Neural progenitor cell (in vitro differentiated cells): Measurements from ENCODE around the gene NEK10. TPM values are rescaled to one million over a fixed set of nuclear protein-coding genes. Genes with fewer than 3 reads are reported as not detected.

Experiments
- DNase-seq: peaks from one replicate; pipeline ENCODE4 v3.0.0-alpha.2; 2016; ENCODE audit warnings: low spot score
- H2AFZ ChIP-seq: fragments of 200-600 bp; sonication (generic); replicated peaks from 2 replicates; pipeline ENCODE4 v1.6.1; 2016; ENCODE audit warnings: antibody characterized with exemption
- H3F3A ChIP-seq: fragments of 200-600 bp; sonication (generic); 2 replicates; pipeline ENCODE4 v1.6.1; 2016; ENCODE audit warnings: antibody characterized with exemption, low read depth
- H3K27ac ChIP-seq: fragments of 200-600 bp; sonication (generic); 2 replicates; pipeline ENCODE4 v1.5.1; 2016; ENCODE audit warnings: mild to moderate bottlenecking
- H3K27me3 ChIP-seq: fragments of 200-600 bp; sonication (generic); 2 replicates; pipeline ENCODE4 v1.6.1; 2016; ENCODE audit warnings: mild to moderate bottlenecking, moderate library complexity
- H3K36me3 ChIP-seq: fragments of 200-600 bp; sonication (generic); 2 replicates; pipeline ENCODE4 v1.5.1; 2016
- H3K4me1 ChIP-seq: fragments of 200-600 bp; sonication (generic); 2 replicates; pipeline ENCODE4 v1.6.1; 2016; ENCODE audit warnings: mixed run types
- H3K4me2 ChIP-seq: fragments of 200-600 bp; sonication (generic); 2 replicates; pipeline ENCODE4 v1.6.1; 2016
- H3K4me3 ChIP-seq: fragments of 200-600 bp; sonication (generic); 2 replicates; pipeline ENCODE4 v1.5.1; 2016
- H3K79me2 ChIP-seq: fragments of 200-600 bp; sonication (generic); 2 replicates; pipeline ENCODE4 v1.6.1; 2016; ENCODE audit warnings: low read depth
- H3K9ac ChIP-seq: fragments of 200-600 bp; sonication (generic); 2 replicates; pipeline ENCODE4 v1.6.1; 2016
- H3K9me3 ChIP-seq: fragments of 200-600 bp; sonication (generic); 2 replicates; pipeline ENCODE4 v1.5.1; 2016; ENCODE audit warnings: low read depth
- H4K20me1 ChIP-seq: fragments of 200-600 bp; sonication (generic); 2 replicates; pipeline ENCODE4 v1.6.1; 2016; ENCODE audit warnings: low read depth
- H3K27ac Mint-ChIP-seq: 3 replicates; pipeline ENCODE4 v1.8.0; 2021; ENCODE audit warnings: mixed read lengths
- H3K27me3 Mint-ChIP-seq: 2 replicates; pipeline ENCODE4 v1.8.0; 2022; ENCODE audit warnings: low read depth, mild to moderate bottlenecking, inconsistent platforms, moderate library complexity, mixed read lengths; ENCODE audit not compliant: insufficient read depth
- H3K36me3 Mint-ChIP-seq: 3 replicates; pipeline ENCODE4 v1.8.0; 2021; ENCODE audit warnings: mixed read lengths
- H3K4me1 Mint-ChIP-seq: 3 replicates; pipeline ENCODE4 v1.8.0; 2021; ENCODE audit warnings: mixed read lengths
- H3K4me3 Mint-ChIP-seq: 3 replicates; pipeline ENCODE4 v1.8.0; 2021; ENCODE audit warnings: mild to moderate bottlenecking, moderate library complexity, mixed read lengths
- H3K9me3 Mint-ChIP-seq: 3 replicates; pipeline ENCODE4 v1.8.0; 2020; ENCODE audit warnings: mixed read lengths
- EZH2 ChIP-seq: fragments of 200-600 bp; sonication (generic); IDR thresholded peaks from 2 replicates; pipeline ENCODE4 v1.6.1; 2017; ENCODE audit warnings: antibody characterized with exemption, mild to moderate bottlenecking, moderate library complexity
- EZH2phosphoT487 ChIP-seq: fragments of 200-600 bp; sonication (generic); IDR thresholded peaks from 2 replicates; pipeline ENCODE4 v1.6.1; 2017; ENCODE audit warnings: antibody characterized with exemption
- total RNA-seq: library from RNA; depleted of rRNA; stranded (reverse); fragments of >200 nt; gene quantifications from 2 replicates; pipeline ENCODE4 v1.2.3, GENCODE V29; 2015; ENCODE audit warnings: low replicate concordance
- TF ChIP-seq, protein P1 (sequence below): fragments of 200-600 bp; sonication (generic); IDR thresholded peaks from 2 replicates; pipeline ENCODE4 v1.5.1; 2017; ENCODE audit warnings: antibody characterized with exemption, mild to moderate bottlenecking

Gene NEK10, protein sequence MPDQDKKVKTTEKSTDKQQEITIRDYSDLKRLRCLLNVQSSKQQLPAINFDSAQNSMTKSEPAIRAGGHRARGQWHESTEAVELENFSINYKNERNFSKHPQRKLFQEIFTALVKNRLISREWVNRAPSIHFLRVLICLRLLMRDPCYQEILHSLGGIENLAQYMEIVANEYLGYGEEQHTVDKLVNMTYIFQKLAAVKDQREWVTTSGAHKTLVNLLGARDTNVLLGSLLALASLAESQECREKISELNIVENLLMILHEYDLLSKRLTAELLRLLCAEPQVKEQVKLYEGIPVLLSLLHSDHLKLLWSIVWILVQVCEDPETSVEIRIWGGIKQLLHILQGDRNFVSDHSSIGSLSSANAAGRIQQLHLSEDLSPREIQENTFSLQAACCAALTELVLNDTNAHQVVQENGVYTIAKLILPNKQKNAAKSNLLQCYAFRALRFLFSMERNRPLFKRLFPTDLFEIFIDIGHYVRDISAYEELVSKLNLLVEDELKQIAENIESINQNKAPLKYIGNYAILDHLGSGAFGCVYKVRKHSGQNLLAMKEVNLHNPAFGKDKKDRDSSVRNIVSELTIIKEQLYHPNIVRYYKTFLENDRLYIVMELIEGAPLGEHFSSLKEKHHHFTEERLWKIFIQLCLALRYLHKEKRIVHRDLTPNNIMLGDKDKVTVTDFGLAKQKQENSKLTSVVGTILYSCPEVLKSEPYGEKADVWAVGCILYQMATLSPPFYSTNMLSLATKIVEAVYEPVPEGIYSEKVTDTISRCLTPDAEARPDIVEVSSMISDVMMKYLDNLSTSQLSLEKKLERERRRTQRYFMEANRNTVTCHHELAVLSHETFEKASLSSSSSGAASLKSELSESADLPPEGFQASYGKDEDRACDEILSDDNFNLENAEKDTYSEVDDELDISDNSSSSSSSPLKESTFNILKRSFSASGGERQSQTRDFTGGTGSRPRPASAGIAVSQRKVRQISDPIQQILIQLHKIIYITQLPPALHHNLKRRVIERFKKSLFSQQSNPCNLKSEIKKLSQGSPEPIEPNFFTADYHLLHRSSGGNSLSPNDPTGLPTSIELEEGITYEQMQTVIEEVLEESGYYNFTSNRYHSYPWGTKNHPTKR
- 0.54 and 1.1 TPM in 2 replicates for total RNA-seq

DNA sequence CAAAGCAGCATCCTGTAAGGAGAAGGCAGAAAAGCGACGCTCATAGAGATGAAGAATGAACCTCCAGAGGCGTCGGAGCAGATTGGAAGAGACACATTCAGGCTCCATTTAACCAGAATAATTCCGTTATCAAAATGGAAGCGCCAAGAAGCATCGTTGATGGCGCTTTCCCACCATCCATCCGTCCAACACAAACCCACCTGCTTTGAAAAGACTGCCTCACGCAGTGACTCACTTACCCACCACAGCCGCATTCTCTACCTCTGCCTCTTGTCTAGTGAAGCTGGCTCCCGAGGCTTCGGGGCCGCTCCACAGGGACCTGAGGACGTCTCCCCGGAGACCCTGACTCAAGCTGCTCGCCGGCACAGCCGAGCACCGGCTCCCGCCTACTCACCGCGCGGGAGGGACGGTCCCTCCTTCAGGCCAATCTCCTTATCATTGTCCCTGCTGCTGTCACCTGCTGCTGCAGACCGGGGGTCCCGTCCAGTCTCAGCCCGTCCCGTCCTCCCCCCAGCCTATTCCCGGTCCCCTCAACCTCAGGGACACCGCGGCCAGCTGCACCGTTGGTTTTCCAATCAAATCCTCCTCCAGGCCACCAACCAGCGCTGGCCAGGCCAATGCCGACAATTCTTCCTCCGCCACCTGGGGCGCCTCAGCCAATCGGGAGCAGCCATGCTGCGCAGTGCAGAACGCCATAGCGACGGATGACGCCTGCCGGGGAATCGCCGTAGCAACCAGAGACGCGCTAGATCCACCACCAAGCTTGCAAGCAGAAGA, at the start of gene NEK10:
Gene NEK10, minus strand, starts transcription at position 553 of the 777 bp plus-strand sequence. CDS start 16,501 bp downstream, outside the sequence.
- peaks cover 10% of the 10 kb centered on the region for H3F3A ChIP-seq
- peak within 1 kb of the TSS; percentile 42 for H3K27ac Mint-ChIP-seq
- no peaks in the 10 kb centered on the region for H3K79me2 ChIP-seq
- no peaks in the 10 kb centered on the region for H3K9me3 Mint-ChIP-seq
- H3K27me3 Mint-ChIP-seq: peaks cover 5% of the 10 kb centered on the region
- peaks cover 13% of the 10 kb centered on the region for H3K4me1 Mint-ChIP-seq
- peak within 1 kb of the TSS; percentile 89 for H3K4me2 ChIP-seq
- H2AFZ ChIP-seq: peak within 1 kb of the TSS; percentile 53
- H3K36me3 ChIP-seq: peaks cover 4% of the 10 kb centered on the region
- no peak for TF ChIP-seq EZH2
- TF ChIP-seq EZH2phosphoT487: no peak
- TF ChIP-seq, protein P1, sequence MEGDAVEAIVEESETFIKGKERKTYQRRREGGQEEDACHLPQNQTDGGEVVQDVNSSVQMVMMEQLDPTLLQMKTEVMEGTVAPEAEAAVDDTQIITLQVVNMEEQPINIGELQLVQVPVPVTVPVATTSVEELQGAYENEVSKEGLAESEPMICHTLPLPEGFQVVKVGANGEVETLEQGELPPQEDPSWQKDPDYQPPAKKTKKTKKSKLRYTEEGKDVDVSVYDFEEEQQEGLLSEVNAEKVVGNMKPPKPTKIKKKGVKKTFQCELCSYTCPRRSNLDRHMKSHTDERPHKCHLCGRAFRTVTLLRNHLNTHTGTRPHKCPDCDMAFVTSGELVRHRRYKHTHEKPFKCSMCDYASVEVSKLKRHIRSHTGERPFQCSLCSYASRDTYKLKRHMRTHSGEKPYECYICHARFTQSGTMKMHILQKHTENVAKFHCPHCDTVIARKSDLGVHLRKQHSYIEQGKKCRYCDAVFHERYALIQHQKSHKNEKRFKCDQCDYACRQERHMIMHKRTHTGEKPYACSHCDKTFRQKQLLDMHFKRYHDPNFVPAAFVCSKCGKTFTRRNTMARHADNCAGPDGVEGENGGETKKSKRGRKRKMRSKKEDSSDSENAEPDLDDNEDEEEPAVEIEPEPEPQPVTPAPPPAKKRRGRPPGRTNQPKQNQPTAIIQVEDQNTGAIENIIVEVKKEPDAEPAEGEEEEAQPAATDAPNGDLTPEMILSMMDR: no peak
- peaks cover 7% of the 10 kb centered on the region for H4K20me1 ChIP-seq
- H3K4me3 Mint-ChIP-seq: peak within 1 kb of the TSS; percentile 95
- peaks cover 12% of the 10 kb centered on the region for H3K27me3 ChIP-seq
- H3K9ac ChIP-seq: no peak within 1 kb of the TSS
- H3K4me1 ChIP-seq: no peaks in the 10 kb centered on the region
- H3K4me3 ChIP-seq: peak within 1 kb of the TSS; percentile 56
- H3K9me3 ChIP-seq: no peaks in the 10 kb centered on the region
- peak; percentile 97 for DNase-seq
- H3K36me3 Mint-ChIP-seq: no peaks in the 10 kb centered on the region
- no peak within 1 kb of the TSS for H3K27ac ChIP-seq

DNA sequence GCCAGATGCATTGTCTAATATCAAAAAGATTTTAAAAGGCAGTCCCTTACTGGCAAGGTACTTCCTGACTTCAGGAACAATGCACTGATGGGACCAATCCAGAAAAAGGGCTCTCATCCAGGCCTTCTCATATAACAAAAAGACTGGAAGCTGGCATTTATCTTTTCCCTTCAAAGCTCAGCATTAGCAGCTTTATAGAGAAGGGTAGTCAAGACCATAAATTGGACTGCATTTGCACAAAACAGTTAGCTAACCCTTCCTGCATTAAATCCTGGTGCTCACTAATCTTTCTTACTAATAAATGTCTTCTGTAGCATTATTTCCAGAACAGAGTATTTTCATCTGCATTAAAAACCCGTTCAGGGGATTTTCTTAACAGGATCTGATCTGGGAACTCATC, 46.0 kb upstream of the NEK10 start:
- H3K9me3 ChIP-seq: no peaks in the 10 kb centered on the region
- no peak overlapping the region for H2AFZ ChIP-seq
- H3K27ac ChIP-seq: no peak overlapping the region
- peaks cover 32% of the 10 kb centered on the region for H3K36me3 Mint-ChIP-seq
- H3K27me3 Mint-ChIP-seq: no peaks in the 10 kb centered on the region
- H3K27ac Mint-ChIP-seq: no peak overlapping the region
- TF ChIP-seq EZH2 (no peak), EZH2phosphoT487 (no peak)
- TF ChIP-seq, protein P1: no peak
- no peak overlapping the region for H3K4me2 ChIP-seq
- no peak for DNase-seq
- no peaks in the 10 kb centered on the region for H3F3A ChIP-seq
- peaks cover 22% of the 10 kb centered on the region for H3K36me3 ChIP-seq
- H3K9me3 Mint-ChIP-seq: no peaks in the 10 kb centered on the region
- no peaks in the 10 kb centered on the region for H4K20me1 ChIP-seq
- no peak overlapping the region for H3K4me3 ChIP-seq
- H3K79me2 ChIP-seq: no peaks in the 10 kb centered on the region
- H3K9ac ChIP-seq: no peak overlapping the region
- no peaks in the 10 kb centered on the region for H3K27me3 ChIP-seq
- no peak overlapping the region for H3K4me3 Mint-ChIP-seq
- H3K4me1 Mint-ChIP-seq: no peaks in the 10 kb centered on the region
- H3K4me1 ChIP-seq: no peaks in the 10 kb centered on the region
